Right hindlimb (tissue), 1 donor: ENCODE measurements around the gene PLA2G3.
"Not testable (repeated sequence)": the region's sequence is repeated elsewhere in the genome, so short reads cannot be mapped to it uniquely, and the experiment has no call there.

Experiments
- DNase-seq: peaks from one replicate; pipeline ENCODE4 v3.0.0-alpha.2; 2018

Gene PLA2G3

GRCh38 chr22:31121403-31121802 lies 18.9 kb downstream of the PLA2G3 start:
- no peak for DNase-seq

GRCh38 chr22:31120642-31121041 lies 19.7 kb downstream of the PLA2G3 start:
- DNase-seq = no peak

- peak; percentile 17 for DNase-seq
These were observed 20.1 kb downstream of the PLA2G3 start for GRCh38 chr22:31120230-31120629.

- DNase-seq = no peak
These were observed 21.1 kb downstream of the PLA2G3 start for GRCh38 chr22:31119026-31119717.

- DNase-seq = no peak
These were observed 22.1 kb downstream of the PLA2G3 start for GRCh38 chr22:31118046-31118820.

- not testable (repeated sequence) for DNase-seq
These were observed 27.7 kb downstream of the PLA2G3 start for GRCh38 chr22:31112547-31113091.

GRCh38 chr22:31107894-31108218 lies 32.5 kb downstream of the PLA2G3 start:
- no peak for DNase-seq

- DNase-seq = peak; percentile 97
These were observed 33.0 kb downstream of the PLA2G3 start, which contains the start of gene SELENOM for GRCh38 chr22:31107178-31107893. SELENOM (minus strand) TSS chr22:31107568; CDS start chr22:31107505, 63 bp downstream.

- no peak for DNase-seq
These were observed 33.6 kb downstream of the PLA2G3 start for GRCh38 chr22:31106731-31107177.

GRCh38 chr22:31106001-31106571 lies 34.2 kb downstream of the PLA2G3 start:
- peak; percentile 33 for DNase-seq

- DNase-seq = no peak
These were observed 34.9 kb downstream of the PLA2G3 start for GRCh38 chr22:31105282-31105929.

GRCh38 chr22:31104869-31105268 lies 35.4 kb downstream of the PLA2G3 start:
- DNase-seq = peak; percentile 59

- DNase-seq = peak; percentile 48
These were observed 36.2 kb downstream of the PLA2G3 start for GRCh38 chr22:31103899-31104694.

- DNase-seq = no peak
These were observed 37.2 kb downstream of the PLA2G3 start for GRCh38 chr22:31103111-31103510.

GRCh38 chr22:31102441-31103081 lies 37.7 kb downstream of the PLA2G3 start:
- peak; percentile 39 for DNase-seq

GRCh38 chr22:31100762-31101525 lies 39.4 kb downstream of the PLA2G3 start:
- peak; percentile 15 for DNase-seq

- peak; percentile 27 for DNase-seq
These were observed 40.2 kb downstream of the PLA2G3 start for GRCh38 chr22:31099841-31100761.

- peak; percentile 7 for DNase-seq
These were observed 40.9 kb downstream of the PLA2G3 start for GRCh38 chr22:31099386-31099785.

GRCh38 chr22:31098632-31099110 lies 41.6 kb downstream of the PLA2G3 start:
- peak; percentile 48 for DNase-seq
